CD4-positive, alpha-beta T cell treated with Interleukin-15 for 4 hours (primary cell): ENCODE data around the gene LRRC39.
"Not testable (repeated sequence)": the region's sequence is repeated elsewhere in the genome, so short reads cannot be mapped to it uniquely, and the experiment has no call there.

ENCODE experiments used
- DNase-seq: peaks from one replicate; pipeline ENCODE4 v3.0.0-alpha.2; 2020; ENCODE audit warnings: low spot score

LRRC39 gene

GRCh38 chr1:100178091-100178490 is at the start of gene LRRC39:
Gene LRRC39 (minus strand): TSS chr1:100178256. CDS start chr1:100168516, 9,740 bp downstream.
- no peak for DNase-seq

- DNase-seq: no peak
Observed at GRCh38 chr1:100222428-100222827, 44.4 kb upstream of the LRRC39 start.

GRCh38 chr1:100219883-100220282 is 41.8 kb upstream of the LRRC39 start:
- DNase-seq: no peak

- DNase-seq: no peak
Observed at GRCh38 chr1:100219457-100219856, 41.4 kb upstream of the LRRC39 start.

- no peak for DNase-seq
Observed at GRCh38 chr1:100217834-100218233, 39.8 kb upstream of the LRRC39 start.

- DNase-seq: no peak
Observed at GRCh38 chr1:100215101-100215500, 37.0 kb upstream of the LRRC39 start.

- DNase-seq: no peak
Observed at GRCh38 chr1:100213141-100213540, 35.1 kb upstream of the LRRC39 start.

GRCh38 chr1:100206301-100206700 is 28.2 kb upstream of the LRRC39 start:
- DNase-seq: no peak

GRCh38 chr1:100205593-100205992 is 27.5 kb upstream of the LRRC39 start:
- DNase-seq: not testable (repeated sequence)

- not testable (repeated sequence) for DNase-seq
Observed at GRCh38 chr1:100205103-100205502, 27.0 kb upstream of the LRRC39 start.

- not testable (repeated sequence) for DNase-seq
Observed at GRCh38 chr1:100202703-100203102, 24.6 kb upstream of the LRRC39 start.

GRCh38 chr1:100200060-100200459 is 22.0 kb upstream of the LRRC39 start:
- not testable (repeated sequence) for DNase-seq

GRCh38 chr1:100198596-100198995 is 20.5 kb upstream of the LRRC39 start:
- no peak for DNase-seq

GRCh38 chr1:100188617-100189016 is 10.6 kb upstream of the LRRC39 start:
- DNase-seq: no peak

GRCh38 chr1:100187912-100188311 is 9.9 kb upstream of the LRRC39 start:
- no peak for DNase-seq

- no peak for DNase-seq
Observed at GRCh38 chr1:100184536-100184935, 6.5 kb upstream of the LRRC39 start.

- no peak for DNase-seq
Observed at GRCh38 chr1:100183370-100183769, 5.3 kb upstream of the LRRC39 start.

- DNase-seq: no peak
Observed at GRCh38 chr1:100177295-100178041, 588 bp downstream of the LRRC39 start.

GRCh38 chr1:100168051-100168450 is 10.0 kb downstream of the LRRC39 start:
- no peak for DNase-seq

GRCh38 chr1:100164702-100165101 is 13.4 kb downstream of the LRRC39 start:
- DNase-seq: no peak

- DNase-seq: no peak
Observed at GRCh38 chr1:100164216-100164615, 13.8 kb downstream of the LRRC39 start.

- no peak for DNase-seq
Observed at GRCh38 chr1:100162881-100163280, 15.2 kb downstream of the LRRC39 start.

GRCh38 chr1:100152271-100152670 is 25.8 kb downstream of the LRRC39 start:
- no peak for DNase-seq

- DNase-seq: no peak
Observed at GRCh38 chr1:100151679-100152078, 26.4 kb downstream of the LRRC39 start.
